ENCODE data around the gene CHURC1. TPM values are rescaled to one million over a fixed set of nuclear protein-coding genes. Genes with fewer than 3 reads are reported as not detected.

The CHURC1 gene
- total and polyA plus RNA-seq, 2 of the 8 experiments (the other 6 are each of a cell fraction or from before 2014, with no cell fraction given): 50.2 to 59.3 TPM

DNA sequence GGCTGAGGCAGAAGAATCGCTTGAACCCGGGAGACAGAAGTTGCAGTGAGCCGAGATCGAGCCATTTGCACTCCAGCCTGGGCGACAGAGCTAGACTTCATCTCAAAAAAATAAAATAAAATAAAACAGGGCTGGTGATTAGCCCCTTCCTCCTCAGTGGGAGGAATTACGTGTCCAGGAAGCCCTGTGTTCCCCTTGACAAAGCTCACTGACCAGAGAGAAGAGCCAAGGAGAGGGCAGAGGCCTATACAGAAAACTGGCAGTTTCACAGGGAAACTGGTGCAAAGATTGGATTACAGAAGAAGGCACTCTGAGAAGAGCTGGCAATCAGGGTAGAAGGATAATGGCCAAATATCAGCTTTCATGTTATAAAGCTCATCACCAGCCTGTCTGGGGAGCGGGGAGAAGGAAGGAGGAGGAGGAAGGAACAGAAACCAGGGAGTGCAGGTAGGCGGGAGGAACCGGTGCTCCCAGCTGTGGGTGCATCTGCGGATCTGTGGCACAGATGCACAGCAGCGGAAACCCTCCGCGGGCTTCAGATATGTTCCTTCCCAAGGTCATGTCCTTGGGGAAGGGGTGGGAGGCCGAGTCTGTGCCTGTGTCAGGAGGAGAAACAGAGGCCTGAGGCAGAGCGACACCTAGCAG is 51.2 kb downstream of the CHURC1 start:
- Histone ChIP-seq H2BK20ac (ENCODE audit: low read length) (no peak overlapping the region), H2BK15ac (ENCODE audit: low read length) (no peak overlapping the region), H2BK120ac (replicated peaks; ENCODE audit: low read depth, low read length) (no peak overlapping the region), H4K8ac (ENCODE audit: extremely low read depth, insufficient read depth, low read length) (no peak overlapping the region), H3K23me2 (ENCODE audit: low read depth, low read length) (no peaks in the 10 kb centered on the region), H3K36me3 (ENCODE audit: control insufficient read depth in 2 of 4, insufficient read depth in 4 of 4, low read length in 3 of 4) (no peaks in the 10 kb centered on the region), H2AK5ac (ENCODE audit: low read depth, low read length) (no peak overlapping the region), H2AFZ (ENCODE audit: low read length) (no peak overlapping the region), H3K56ac (replicated peaks; ENCODE audit: insufficient read length, low read depth, low read length) (no peak overlapping the region), H2BK12ac (ENCODE audit: low read depth, low read length) (no peak overlapping the region), H2BK5ac (ENCODE audit: low read depth, low read length) (no peak overlapping the region), H3K79me1 (ENCODE audit: low read depth, low read length) (peaks cover 8% of the 10 kb centered on the region), H3K4me1 (replicated peaks in 1 of 4; ENCODE audit: control insufficient read depth in 3 of 4, insufficient read depth in 4 of 4, low read length in 3 of 4) (peaks cover 0 to 20% (median 14%) of the 10 kb centered on the region in 4 experiments; a peak in 6 of 7 replicates), H3K18ac (ENCODE audit: extremely low read depth, low read length) (no peak overlapping the region), H3K79me2 (ENCODE audit: control insufficient read depth in 1 of 2, insufficient read depth in 2 of 2, low read length in 2 of 2) (peaks cover 0 to 10% of the 10 kb centered on the region in 2 experiments; a peak in 1 of 4 replicates), H4K5ac (ENCODE audit: insufficient read length, low read depth, low read length) (no peak overlapping the region), H3K23ac (ENCODE audit: insufficient read length) (no peak overlapping the region), H3K14ac (ENCODE audit: insufficient read length) (no peak overlapping the region), H3K4me2 (ENCODE audit: insufficient read depth in 1 of 2, low read depth in 2 of 2, low read length in 2 of 2) (no peak overlapping the region), H3K9ac (replicated peaks in 1 of 4; ENCODE audit: extremely low read depth in 1 of 4, low read depth in 3 of 4, low read length in 3 of 4) (no peak overlapping the region), H3K9me3 (ENCODE audit: insufficient read depth in 2 of 2, low read depth in 1 of 2, low read length in 1 of 2) (no peaks in the 10 kb centered on the region), H3K27ac (ENCODE audit: low read depth, low read length) (no peak overlapping the region), H4K20me1 (replicated peaks in 1 of 2; ENCODE audit: control insufficient read depth in 1 of 2, insufficient read depth in 2 of 2, low read length in 2 of 2) (peaks cover 0 to 5% of the 10 kb centered on the region in 2 experiments), H4K91ac (replicated peaks; ENCODE audit: insufficient read length, low read length) (no peak overlapping the region), H3K4me3 (ENCODE audit: extremely low read depth in 1 of 4, insufficient read depth in 2 of 4, low read depth in 3 of 4, low read length in 4 of 4) (no peak overlapping the region), H3K27me3 (replicated peaks in 1 of 4; ENCODE audit: control insufficient read depth in 3 of 4, extremely low read depth in 1 of 4, insufficient read depth in 3 of 4, low read length in 3 of 4) (0 out of 7 replicates have a peak, but pooled peaks cover 0 to 4% (median 0%) of the 10 kb centered on the region in 4 experiments), H3K4ac (replicated peaks; ENCODE audit: insufficient read length, low read depth, low read length) (no peak overlapping the region)
- no peak for TF ChIP-seq BRCA1 (IDR thresholded peaks at IDR 0.05; ENCODE audit: low read depth, low read length)
- TF ChIP-seq NRF1 (IDR thresholded peaks at IDR 0.05; ENCODE audit: low read depth, low read length): no peak
- no peak for TF ChIP-seq SP4 (IDR thresholded peaks at IDR 0.05; ENCODE audit: low read length)
- TF ChIP-seq POLR2AphosphoS5 (IDR thresholded peaks at IDR 0.05; ENCODE audit: low read depth, low read length): no peak
- no peak for TF ChIP-seq RAD21 (IDR thresholded peaks at IDR 0.05 in 1 of 2, conservative IDR thresholded peaks at IDR 0.05 in 1 of 2; ENCODE audit: low read depth in 2 of 2, low read length in 2 of 2)
- TF ChIP-seq CEBPB (IDR thresholded peaks at IDR 0.05; ENCODE audit: low read depth, low read length): no peak
- TF ChIP-seq YY1 (IDR thresholded peaks at IDR 0.05; ENCODE audit: low read depth, low read length): no peak
- no peak for TF ChIP-seq SP1 (IDR thresholded peaks at IDR 0.05; ENCODE audit: low read depth, low read length)
- CTCF ChIA-PET (ENCODE audit: partially characterized antibody): interaction anchor here (0.7 to 3.2 kb wide), 9 partner anchors 9 to 55 kb away, joined by 3 to 20 read pairs (median 5); partner anchors contain the start of gene FNTB
- WGBS, 2 experiments (ENCODE audit: extremely low coverage in 1 of 2, insufficient coverage in 1 of 2, insufficient read length in 1 of 2, insufficient replicate concordance in 2 of 2, low coverage in 1 of 2, low lambda C conversion rate in 2 of 2, missing lambda C conversion rate in 1 of 2): 91% methylated on average over 15 of the region's 15 CpGs; no CpG with 5 or more reads in 1 of the 2 experiments
- no peak for DNase-seq (ENCODE audit: low read depth in 1 of 2, low spot score in 2 of 2)
- no peak for FAIRE-seq
- POLR2A ChIA-PET (ENCODE audit: partially characterized antibody): interaction anchor here (0.6 to 3.5 kb wide), 5 partner anchors 9 to 49 kb away, joined by 3 to 9 read pairs (median 3); no protein-coding TSS in a partner anchor
